GM23338 (cell line): ENCODE measurements around the gene CDKN2AIPNL. TPM values are rescaled to one million over a fixed set of nuclear protein-coding genes. Genes with fewer than 3 reads are reported as not detected.

ENCODE experiments used
- ATAC-seq: fragments of 200-7000 bp; cut with Tn5 transposase; 3 replicates; pipeline ENCODE4 v1.9.1; 2020
- DNase-seq: peaks from one replicate; pipeline ENCODE4 v3.0.0-alpha.2; 2015; ENCODE audit warnings: low spot score
- H2AFZ ChIP-seq: fragments of 200-600 bp; sonication (generic); 2 replicates; pipeline ENCODE4 v1.8.0; 2016; ENCODE audit warnings: antibody characterized with exemption, mild to moderate bottlenecking, moderate library complexity
- H3F3A ChIP-seq: fragments of 200-600 bp; sonication (generic); replicated peaks from 2 replicates; pipeline ENCODE4 v1.8.0; 2017; ENCODE audit warnings: antibody characterized with exemption, mixed run types, low read depth
- H3K27ac ChIP-seq: fragments of 200-600 bp; sonication (generic); 2 replicates; pipeline ENCODE4 v1.6.1; 2016; ENCODE audit warnings: low read depth
- H3K27me3 ChIP-seq: fragments of 200-600 bp; sonication (generic); 2 replicates; pipeline ENCODE4 v1.8.0; 2016; ENCODE audit warnings: mild to moderate bottlenecking, mixed run types, moderate library complexity; ENCODE audit not compliant: insufficient read depth
- H3K36me3 ChIP-seq: fragments of 200-600 bp; sonication (generic); 2 replicates; pipeline ENCODE4 v1.8.0; 2016; ENCODE audit warnings: mild to moderate bottlenecking; ENCODE audit not compliant: insufficient read depth
- H3K4me1 ChIP-seq: fragments of 200-600 bp; sonication (generic); 2 replicates; pipeline ENCODE4 v1.8.0; 2016; ENCODE audit warnings: mild to moderate bottlenecking, moderate library complexity; ENCODE audit not compliant: insufficient read depth
- H3K4me2 ChIP-seq: fragments of 200-600 bp; sonication (generic); 2 replicates; pipeline ENCODE4 v1.7.1; 2017; ENCODE audit warnings: mixed run types
- H3K4me3 ChIP-seq: fragments of 200-600 bp; sonication (generic); 2 replicates; pipeline ENCODE4 v1.6.1; 2016; ENCODE audit warnings: mixed run types
- H3K79me2 ChIP-seq: fragments of 200-600 bp; sonication (generic); replicated peaks from 2 replicates; pipeline ENCODE4 v1.8.0; 2017; ENCODE audit warnings: mild to moderate bottlenecking; ENCODE audit not compliant: insufficient read depth
- H3K9me2 ChIP-seq: fragments of 200-600 bp; sonication (generic); 2 replicates; pipeline ENCODE4 v1.8.0; 2017; ENCODE audit not compliant: insufficient read depth
- H4K20me1 ChIP-seq: fragments of 200-600 bp; sonication (generic); replicated peaks from 2 replicates; pipeline ENCODE4 v1.8.0; 2017; ENCODE audit warnings: mild to moderate bottlenecking; ENCODE audit not compliant: insufficient read depth
- H3K27ac Mint-ChIP-seq: 2 replicates; pipeline ENCODE4 v1.8.0; 2020; ENCODE audit warnings: inconsistent platforms, mild to moderate bottlenecking, moderate library complexity, mixed read lengths
- H3K27me3 Mint-ChIP-seq: 3 replicates; pipeline ENCODE4 v1.8.0; 2022; ENCODE audit warnings: low read depth, mild to moderate bottlenecking, moderate library complexity, mixed read lengths, inconsistent platforms; ENCODE audit not compliant: insufficient read depth, poor library complexity
- H3K36me3 Mint-ChIP-seq: 3 replicates; pipeline ENCODE4 v1.8.0; 2021; ENCODE audit warnings: low read depth, mild to moderate bottlenecking, inconsistent platforms, moderate library complexity, mixed read lengths
- H3K4me1 Mint-ChIP-seq: 3 replicates; pipeline ENCODE4 v1.8.0; 2020; ENCODE audit warnings: mild to moderate bottlenecking, inconsistent platforms, mixed read lengths
- H3K4me3 Mint-ChIP-seq: 3 replicates; pipeline ENCODE4 v1.8.0; 2021; ENCODE audit warnings: moderate library complexity, mild to moderate bottlenecking, inconsistent platforms, mixed read lengths
- H3K9me3 Mint-ChIP-seq: 3 replicates; pipeline ENCODE4 v1.8.0; 2020; ENCODE audit warnings: moderate library complexity, mild to moderate bottlenecking, inconsistent platforms, mixed read lengths
- CREB1 ChIP-seq: fragments of 250-450 bp; sonication (Bioruptor Pico); IDR thresholded peaks from 2 replicates; pipeline ENCODE4 v1.5.0; 2020; ENCODE audit warnings: low read depth, mild to moderate bottlenecking, moderate library complexity
- CTCF ChIP-seq, 2 experiments: fragments of 200-600 bp in 1 of 2; sonication (generic) in 1 of 2; conservative IDR thresholded peaks; 2 replicates each; pipeline versions ENCODE4 v1.5.1 to v1.6.1; 2016 to 2017; ENCODE audit warnings: antibody characterized with exemption in 2 of 2, low read depth in 2 of 2, mild to moderate bottlenecking in 2 of 2, moderate library complexity in 1 of 2
- ETS1 ChIP-seq: IDR thresholded peaks from 2 replicates; pipeline ENCODE4 v1.6.1; 2016; ENCODE audit warnings: antibody characterized with exemption
- EZH2 ChIP-seq: fragments of 200-600 bp; sonication (generic); IDR thresholded peaks from one replicate; pipeline ENCODE4 v1.8.0; 2017; ENCODE audit warnings: antibody characterized with exemption, mild to moderate bottlenecking, low read depth; ENCODE audit not compliant: unreplicated experiment
- EZH2phosphoT487 ChIP-seq: fragments of 200-600 bp; sonication (generic); IDR thresholded peaks from one replicate; pipeline ENCODE4 v1.8.1; 2018; ENCODE audit warnings: antibody characterized with exemption; ENCODE audit not compliant: unreplicated experiment
- JUNB ChIP-seq: IDR thresholded peaks from one replicate; pipeline ENCODE4 v1.6.1; 2016; ENCODE audit warnings: antibody characterized with exemption; ENCODE audit not compliant: unreplicated experiment
- NANOG ChIP-seq: IDR thresholded peaks from 2 replicates; pipeline ENCODE4 v1.6.1; 2016; ENCODE audit warnings: antibody characterized with exemption, borderline replicate concordance
- POLR2AphosphoS5 ChIP-seq: IDR thresholded peaks from 2 replicates; pipeline ENCODE4 v1.6.1; 2016; ENCODE audit warnings: antibody characterized with exemption, low read depth
- REST ChIP-seq: IDR thresholded peaks from one replicate; pipeline ENCODE4 v1.6.1; 2018; ENCODE audit warnings: antibody characterized with exemption; ENCODE audit not compliant: unreplicated experiment
- STAT1 ChIP-seq: IDR thresholded peaks from one replicate; pipeline ENCODE4 v1.6.1; 2016; ENCODE audit warnings: antibody characterized with exemption; ENCODE audit not compliant: unreplicated experiment
- ZNF114 ChIP-seq: fragments of 250-450 bp; sonication (Bioruptor Pico); IDR thresholded peaks from 2 replicates; pipeline ENCODE4 v1.5.0; 2020; ENCODE audit warnings: mild to moderate bottlenecking, moderate library complexity
- ZNF331 ChIP-seq: fragments of 250-450 bp; sonication (Bioruptor Pico); IDR thresholded peaks from 2 replicates; pipeline ENCODE4 v1.5.0; 2020; ENCODE audit warnings: low read depth, mild to moderate bottlenecking, moderate library complexity
- ZNF462 ChIP-seq: fragments of 250-450 bp; sonication (Bioruptor Pico); IDR thresholded peaks from 2 replicates; pipeline ENCODE4 v1.5.0; 2020; ENCODE audit warnings: mild to moderate bottlenecking, moderate library complexity
- polyA plus RNA-seq: library from polyadenylated mRNA; unstranded; fragments of >200 nt; fragmentation: Nextera tagmentation; extraction: Ambion mirVana; gene quantifications from 2 replicates; pipeline ENCODE4 v1.2.1, GENCODE V29; 2016
- total RNA-seq: library from RNA; depleted of rRNA; stranded (reverse); fragments of >200 nt; shearing (Covaris generic); gene quantifications from 2 replicates; pipeline ENCODE4 v1.2.3, GENCODE V29; 2014

The CDKN2AIPNL gene
- total and polyA plus RNA-seq, 2 experiments from 2014 or later, result 53.5 to 79.5 TPM

GRCh38 chr5:134406390-134406789 is 5.3 kb downstream of the CDKN2AIPNL start:
- H3K27me3 Mint-ChIP-seq, result peaks cover 14% of the 10 kb centered on the region
- no peak for ATAC-seq

More at GRCh38 chr5:134406390-134406789, 5.3 kb downstream of the CDKN2AIPNL start:
- H3K36me3 Mint-ChIP-seq, result peaks cover 36% of the 10 kb centered on the region
- Histone ChIP-seq H2AFZ (no peak overlapping the region), H4K20me1 (no peaks in the 10 kb centered on the region; the same call in 1 of the 2 replicates), H3K4me3 (no peak overlapping the region), H3K4me1 (peaks cover 11% of the 10 kb centered on the region), H3K36me3 (0 out of 2 replicates have a peak, but pooled peaks cover 6% of the 10 kb centered on the region), H3F3A (peaks cover 10% of the 10 kb centered on the region), H3K4me2 (no peak overlapping the region), H3K79me2 (peaks cover 47% of the 10 kb centered on the region), H3K9me2 (no peaks in the 10 kb centered on the region), H3K27me3 (no peaks in the 10 kb centered on the region), H3K27ac (peak overlapping the region; percentile 19; the same call in 1 of the 2 replicates)
- no peak overlapping the region for H3K27ac Mint-ChIP-seq
- no peak for DNase-seq
- H3K4me3 Mint-ChIP-seq, result no peak overlapping the region
- H3K9me3 Mint-ChIP-seq, result no peaks in the 10 kb centered on the region; the same call in 2 of the 3 replicates
- TF ChIP-seq POLR2AphosphoS5 (no peak), EZH2phosphoT487 (no peak), ZNF114 (CRISPR knock-in tag) (no peak), ETS1 (no peak), ZNF331 (no peak), REST (no peak), CTCF (conservative IDR thresholded peaks at IDR 0.05; ENCODE audit: low read depth in 2 of 2) (no peak), JUNB (no peak), ZNF462 (CRISPR knock-in tag) (no peak), NANOG (no peak), CREB1 (CRISPR knock-in tag) (no peak), STAT1 (no peak), EZH2 (no peak)
- H3K4me1 Mint-ChIP-seq, result peaks cover 7% of the 10 kb centered on the region
